Heart right ventricle (tissue), 16 donors: ENCODE measurements around the gene SPTLC2. TPM values are rescaled to one million over a fixed set of nuclear protein-coding genes. Genes with fewer than 3 reads are reported as not detected.
"Not testable (repeated sequence)": the region's sequence is repeated elsewhere in the genome, so short reads cannot be mapped to it uniquely, and the experiment has no call there.

ENCODE experiments used
- ATAC-seq, 8 donors: fragments of 200-7000 bp; cut with Tn5 transposase; one replicate each; pipeline ENCODE4 v1.9.1; 2020; ENCODE audit warnings: mild to moderate bottlenecking in 8 of 8, moderate library complexity in 8 of 8, moderate number of reproducible peaks in 1 of 8
- DNase-seq, 2 donors: peaks; one replicate each; pipeline ENCODE4 v3.0.0-alpha.2; 2020
- H3K27ac ChIP-seq, 10 donors: fragments of 200-600 bp; sonication (generic) in 2 of 10; one replicate each; pipeline versions ENCODE4 v1.5.0 to v1.8.0; 2020 to 2022; ENCODE audit warnings: mild to moderate bottlenecking in 3 of 10
- H3K27me3 ChIP-seq, 7 donors: fragments of 200-600 bp; one replicate each; pipeline ENCODE4 v1.8.0; 2021 to 2022; ENCODE audit warnings: mild to moderate bottlenecking in 2 of 7
- H3K36me3 ChIP-seq, 9 donors: fragments of 200-600 bp; sonication (generic) in 1 of 9; one replicate each; pipeline versions ENCODE4 v1.5.0 to v1.8.0; 2020 to 2022; ENCODE audit warnings: mild to moderate bottlenecking in 2 of 9
- H3K4me1 ChIP-seq, 9 donors: fragments of 200-600 bp; sonication (generic) in 1 of 9; one replicate each; pipeline versions ENCODE4 v1.5.0 to v1.8.0; 2020 to 2022; ENCODE audit warnings: mild to moderate bottlenecking in 4 of 9
- H3K4me3 ChIP-seq, 10 donors: fragments of 200-600 bp; sonication (generic) in 2 of 10; one replicate each; pipeline versions ENCODE4 v1.5.0 to v1.8.0; 2020 to 2022; ENCODE audit warnings: mild to moderate bottlenecking in 7 of 10, moderate library complexity in 2 of 10
- H3K9me3 ChIP-seq, 11 donors: fragments of 200-600 bp in 10 of 11; sonication (generic) in 2 of 11; one replicate each; pipeline versions ENCODE4 v1.5.0 to v1.8.0; 2013 to 2022; ENCODE audit warnings: mild to moderate bottlenecking in 2 of 11, control low read depth in 1 of 11, moderate library complexity in 1 of 11
- WGBS, 2 donors: extraction: QIAGEN DNeasy Blood & Tissue Kit; methylation state at CpG; one replicate each; pipeline ENCODE4 v1.1.7; 2013; ENCODE audit warnings: inconsistent platforms in 1 of 2; 5-methylcytosine and 5-hydroxymethylcytosine counted together
- intact Hi-C, 10 donors: fragments of 100-400 bp; cut with DNase I; formaldehyde crosslinking; loops; one replicate each; pipeline versions ENCODE4 v1.11.1 to v1.14.2; 2022
- polyA plus RNA-seq, 2 donors: library from polyadenylated mRNA; stranded (reverse); fragments of 200-250 nt; gene quantifications; one replicate each; pipeline ENCODE4 v1.2.3, GENCODE V29; 2013
- total RNA-seq, 10 donors: library from RNA; stranded (reverse); fragmentation: NEBNext Ultra II Directional in 3 of 10; extraction: Animal tissue kit (Norgen Biotek cat#: 25700) in 3 of 10; gene quantifications; one replicate each; pipeline versions ENCODE4 v1.2.1 to v1.2.4, GENCODE V29; 2021 to 2023
- TF ChIP-seq, protein P1 (sequence below), 9 donors: fragments of 200-600 bp; sonication (generic) in 2 of 9; IDR thresholded peaks; one replicate each; pipeline versions ENCODE4 v1.5.0 to v1.8.0; 2021 to 2022; ENCODE audit warnings: antibody characterized with exemption in 9 of 9, mild to moderate bottlenecking in 5 of 9, moderate library complexity in 1 of 9
- donor health status: Arrhythmogenic right ventricular cardiomyopathy.
- donor health status: ischemic (EF 13 %, LVEDD 7.1; RV severe dilation, severe dysfunction).
- donor health status: healthy with polysubstance abuse.
- donor health status: DM: no; HTN: yes; CAD: no.
- donor health status: DM: no; HTN: no; CAD: no.
- donor health status: ischemic (EF 25% LVEDD 6.9; RV normal size, moderate dysfunction).
- donor health status: ischemic (EF 25% LVEDD 5.7; RV mildly dilated, moderate dysfunction).
- donor health status: healthy.
- donor health status: DM: yes; HTN: yes; CAD: no.
- donor health status: Ischemic cardiomyopathy.
- donor health status: ischemic (EF 35%, LVEDD 5.7; RV mildly dilated, moderate dysfunction).
- donor health status: nonischemic (EF 11% LVEDD 7.7; RV severe dilation, severe dysfunction).
- donor health status: DM: yes; HTN: yes; CAD: no.
- donor health status: PGD.
- donor health status: ischemic (EF 29% LVEDD 5.4; RV normal size, mild dysfunction).
- donor health status: nonischemic (EF 23%, LVEDD 6.1; RV moderate dilation, normal function).

Gene SPTLC2
- total and polyA plus RNA-seq, 12 donors: 4.7 to 23.5 (median 12.7) TPM

DNA sequence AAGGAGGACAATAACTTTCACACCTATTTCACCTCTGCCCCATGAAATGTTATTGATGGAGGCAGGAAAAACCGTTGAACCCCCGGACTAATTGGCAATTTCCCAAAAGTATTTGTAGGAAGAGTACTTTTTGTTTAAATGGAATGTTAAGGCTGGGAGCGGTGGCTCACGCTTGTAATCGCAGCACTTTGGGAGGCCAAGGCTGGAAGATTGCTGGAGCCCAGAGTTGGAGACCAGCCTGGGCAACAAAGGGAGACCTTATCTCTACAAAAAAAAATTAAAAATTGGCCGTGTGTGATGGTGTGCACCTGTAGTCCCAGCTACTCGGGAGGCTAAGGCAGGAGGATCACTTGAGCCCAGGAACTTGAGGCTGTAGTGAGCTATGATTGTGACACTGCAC is 26.0 kb upstream of the SPTLC2 start:
- Histone ChIP-seq H3K4me3 (peak overlapping the region in 9 of 10 donors; percentile 36 to 62 (median 57)), H3K4me1 (peaks cover 0 to 28% (median 14%) of the 10 kb centered on the region in 9 donors), H3K36me3 (no peaks in the 10 kb centered on the region), H3K9me3 (peaks cover 0 to 10% (median 0%) of the 10 kb centered on the region in 11 donors), H3K27me3 (no peaks in the 10 kb centered on the region), H3K27ac (peak overlapping the region; percentile 64 to 93 (median 87))
- 52 to 68% methylated on average over 7 of the region's 7 CpGs for whole genome bisulfite sequencing, 2 donors
- intact Hi-C loops: no loop called here
- DNase-seq: no peak
- ATAC-seq: peak in 1 of 8 donors; percentile 18
- TF ChIP-seq, protein P1, sequence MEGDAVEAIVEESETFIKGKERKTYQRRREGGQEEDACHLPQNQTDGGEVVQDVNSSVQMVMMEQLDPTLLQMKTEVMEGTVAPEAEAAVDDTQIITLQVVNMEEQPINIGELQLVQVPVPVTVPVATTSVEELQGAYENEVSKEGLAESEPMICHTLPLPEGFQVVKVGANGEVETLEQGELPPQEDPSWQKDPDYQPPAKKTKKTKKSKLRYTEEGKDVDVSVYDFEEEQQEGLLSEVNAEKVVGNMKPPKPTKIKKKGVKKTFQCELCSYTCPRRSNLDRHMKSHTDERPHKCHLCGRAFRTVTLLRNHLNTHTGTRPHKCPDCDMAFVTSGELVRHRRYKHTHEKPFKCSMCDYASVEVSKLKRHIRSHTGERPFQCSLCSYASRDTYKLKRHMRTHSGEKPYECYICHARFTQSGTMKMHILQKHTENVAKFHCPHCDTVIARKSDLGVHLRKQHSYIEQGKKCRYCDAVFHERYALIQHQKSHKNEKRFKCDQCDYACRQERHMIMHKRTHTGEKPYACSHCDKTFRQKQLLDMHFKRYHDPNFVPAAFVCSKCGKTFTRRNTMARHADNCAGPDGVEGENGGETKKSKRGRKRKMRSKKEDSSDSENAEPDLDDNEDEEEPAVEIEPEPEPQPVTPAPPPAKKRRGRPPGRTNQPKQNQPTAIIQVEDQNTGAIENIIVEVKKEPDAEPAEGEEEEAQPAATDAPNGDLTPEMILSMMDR (IDR thresholded peaks at IDR 0.05): no peak

DNA sequence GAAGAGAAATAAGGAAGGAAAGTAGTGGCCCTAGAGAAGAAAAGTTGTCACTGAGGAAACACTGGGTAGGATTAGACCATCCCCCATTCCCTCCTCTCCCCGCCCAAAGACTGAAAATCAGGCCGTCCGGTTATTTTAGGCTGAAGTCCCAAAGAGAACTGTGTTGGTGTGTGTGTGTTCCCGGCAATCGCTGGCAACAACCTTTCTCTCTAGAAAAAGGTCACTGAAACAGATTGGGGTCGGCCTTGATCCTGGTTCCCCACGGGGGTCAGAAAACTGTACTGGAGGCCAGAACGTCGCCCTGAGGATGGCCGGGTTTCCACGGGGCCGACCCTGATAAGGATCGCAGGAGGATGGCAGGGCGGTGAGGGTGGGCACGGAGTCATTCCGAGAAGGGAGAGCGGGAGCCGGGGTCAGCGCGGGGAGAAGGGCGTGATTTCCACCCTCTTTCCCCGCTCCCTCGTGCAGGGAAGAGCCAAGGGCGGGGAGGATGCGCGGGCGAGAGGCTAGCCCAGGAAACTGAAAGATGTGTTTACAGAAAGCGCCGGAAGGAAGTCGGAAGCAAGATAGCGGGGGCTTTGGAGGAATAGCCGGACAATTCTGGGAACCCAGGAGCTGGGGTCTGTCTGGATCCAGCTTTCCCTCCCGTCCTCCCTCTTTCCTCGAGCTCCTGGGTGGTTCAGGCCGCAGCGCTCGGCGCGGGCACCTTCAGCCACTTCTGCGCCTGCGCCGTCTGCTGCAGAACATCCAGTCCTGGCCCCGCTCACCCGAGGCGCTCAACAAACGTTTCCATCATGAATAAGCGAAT is 25.3 kb upstream of the SPTLC2 start:
- DNase-seq (peak; percentile 79 to 83), ATAC-seq (peak; percentile 81 to 93 (median 90))
- WGBS, 2 donors: 6 to 13% methylated on average over 46 to 47 of the region's 47 CpGs
- Histone ChIP-seq H3K36me3 (no peaks in the 10 kb centered on the region), H3K27ac (peak overlapping the region; percentile 64 to 93 (median 87)), H3K9me3 (peaks cover 0 to 5% (median 0%) of the 10 kb centered on the region in 11 donors), H3K4me1 (peaks cover 0 to 28% (median 14%) of the 10 kb centered on the region in 9 donors), H3K4me3 (peak overlapping the region in 9 of 10 donors; percentile 36 to 62 (median 57)), H3K27me3 (no peaks in the 10 kb centered on the region)
- intact Hi-C loops: loop anchor here in 1 of 10 donors (2.0 kb wide), 1 partner anchor 25 kb away; the partner anchor contains the start of gene SPTLC2
- TF ChIP-seq, protein P1 (IDR thresholded peaks at IDR 0.05): no peak

DNA sequence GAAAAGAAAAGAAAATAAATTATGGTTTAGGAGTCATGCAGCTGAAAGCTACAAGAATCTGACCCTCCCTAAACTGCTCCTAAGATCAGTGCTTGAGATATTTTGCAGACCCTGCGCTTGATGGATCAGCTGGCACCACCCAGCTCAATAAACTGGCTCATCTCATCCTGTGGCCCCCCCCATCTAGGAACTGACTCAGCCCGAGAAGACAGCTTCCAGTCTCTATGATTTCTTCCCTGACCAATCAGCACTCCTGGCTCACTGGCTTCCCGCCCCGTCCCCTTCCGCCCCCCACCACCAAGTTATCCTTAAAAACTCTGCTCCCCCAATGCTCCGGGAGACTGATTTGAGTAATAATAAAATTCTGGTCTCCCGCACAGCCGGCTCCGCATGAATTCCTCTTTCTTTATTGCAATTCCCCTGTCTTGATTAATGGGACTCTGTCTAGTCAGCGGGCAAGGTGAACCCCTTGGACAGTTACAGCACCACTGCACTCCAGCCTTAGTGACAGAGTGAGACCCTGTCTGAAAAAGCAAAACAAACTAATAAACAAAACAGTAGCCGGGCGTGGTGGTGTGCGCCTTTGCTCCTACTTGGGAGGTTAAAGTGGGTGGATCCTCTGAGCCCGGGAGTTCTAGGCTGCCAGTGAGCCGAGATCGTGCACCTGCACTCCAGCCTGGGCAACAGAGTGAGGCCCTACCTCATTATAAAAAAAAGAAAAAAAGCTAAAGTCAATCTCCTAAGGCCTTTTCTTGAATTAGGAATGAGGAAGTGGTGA is 24.5 kb upstream of the SPTLC2 start:
- TF ChIP-seq, protein P1 (IDR thresholded peaks at IDR 0.05): no peak
- ATAC-seq (peak in 6 of 8 donors; percentile 7 to 28 (median 20)), DNase-seq (no peak)
- Histone ChIP-seq H3K4me1 (peaks cover 0 to 28% (median 14%) of the 10 kb centered on the region in 9 donors), H3K27ac (peak overlapping the region; percentile 64 to 93 (median 87)), H3K27me3 (no peaks in the 10 kb centered on the region), H3K9me3 (peaks cover 0 to 5% (median 0%) of the 10 kb centered on the region in 11 donors), H3K4me3 (peak overlapping the region in 7 of 10 donors; percentile 48 to 62 (median 58)), H3K36me3 (no peaks in the 10 kb centered on the region)
- WGBS, 2 donors: 77 to 82% methylated on average over 16 of the region's 16 CpGs
- intact Hi-C loops: loop anchor here in 1 of 10 donors (2.0 kb wide), 1 partner anchor 24 kb away; the partner anchor contains the start of gene SPTLC2

DNA sequence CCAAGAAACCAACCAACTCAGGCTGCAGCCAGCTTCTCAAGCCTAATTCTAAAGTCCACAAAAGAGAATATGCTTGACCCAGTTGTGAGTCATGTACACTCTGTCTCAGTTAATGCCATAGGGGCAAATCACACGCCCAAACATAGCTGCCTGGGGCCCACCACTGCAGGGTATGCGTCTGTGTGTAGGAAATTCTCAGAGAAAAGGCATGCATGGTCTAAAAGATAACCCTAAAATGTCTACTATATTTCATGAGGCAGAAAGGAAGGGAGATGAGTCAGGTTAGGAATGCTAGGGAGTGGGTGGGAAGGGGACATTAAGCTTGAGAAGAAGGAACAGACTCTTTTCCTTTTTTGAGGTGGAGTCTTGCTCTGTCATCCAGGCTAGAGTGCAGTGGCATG is 22.3 kb upstream of the SPTLC2 start:
- Histone ChIP-seq H3K27me3 (no peaks in the 10 kb centered on the region), H3K4me3 (no peak overlapping the region), H3K27ac (no peak overlapping the region), H3K9me3 (peaks cover 0 to 5% (median 0%) of the 10 kb centered on the region in 11 donors), H3K4me1 (peaks cover 0 to 28% (median 14%) of the 10 kb centered on the region in 9 donors), H3K36me3 (no peaks in the 10 kb centered on the region)
- TF ChIP-seq, protein P1 (IDR thresholded peaks at IDR 0.05): no peak
- ATAC-seq (no peak), DNase-seq (no peak)
- intact Hi-C loops: no loop called here
- 55 to 73% methylated on average over 2 of the region's 2 CpGs for WGBS, 2 donors

DNA sequence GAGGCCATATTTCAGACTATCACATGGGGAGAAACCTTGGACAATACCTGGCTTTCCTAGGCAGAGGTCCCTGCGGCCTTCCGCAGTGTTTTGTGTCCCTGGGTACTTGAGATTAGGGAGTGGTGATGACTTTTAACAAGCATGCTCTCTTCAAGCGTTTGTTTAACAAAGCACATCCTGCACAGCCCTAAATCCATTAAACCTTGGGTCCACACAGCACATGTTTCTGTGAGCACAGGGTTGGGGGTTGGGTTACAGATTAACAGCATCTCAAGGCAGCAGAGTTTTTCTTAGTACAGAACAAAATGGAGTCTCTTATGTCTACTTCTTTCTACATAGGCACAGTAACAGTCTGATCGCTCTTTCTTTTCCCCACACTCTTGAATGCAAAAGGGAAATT is 19.4 kb upstream of the SPTLC2 start:
- DNase-seq, H3K36me3 ChIP-seq, H3K9me3 ChIP-seq, ATAC-seq, H3K27me3 ChIP-seq, H3K4me3 ChIP-seq, H3K4me1 ChIP-seq, intact Hi-C loops, H3K27ac ChIP-seq: not testable (repeated sequence)
- 85 to 86% methylated on average over 4 of the region's 4 CpGs for WGBS, 2 donors

DNA sequence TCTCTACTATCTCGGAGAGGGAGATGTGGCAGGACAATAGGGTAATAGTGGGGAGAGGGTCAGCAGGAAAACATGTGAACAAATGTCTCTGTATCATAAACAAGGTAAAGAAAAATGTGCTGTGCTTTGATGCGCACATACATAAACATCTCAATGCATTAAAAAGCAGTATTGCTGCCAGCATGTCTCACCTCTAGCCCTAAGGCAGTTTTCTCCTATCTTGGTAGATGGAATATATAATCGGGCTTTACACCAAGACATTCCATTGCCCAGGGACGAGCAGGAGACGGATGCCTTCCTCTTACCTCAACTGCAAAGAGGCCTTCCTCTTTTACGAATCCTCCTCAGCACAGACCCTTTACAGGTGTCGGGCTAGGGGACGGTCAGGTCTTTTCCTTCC is 19.0 kb upstream of the SPTLC2 start:
- 89 to 93% methylated on average over 8 of the region's 8 CpGs for WGBS, 2 donors
- H3K9me3 ChIP-seq, H3K4me3 ChIP-seq, DNase-seq, H3K27me3 ChIP-seq, ATAC-seq, intact Hi-C loops, H3K4me1 ChIP-seq, H3K36me3 ChIP-seq, H3K27ac ChIP-seq: not testable (repeated sequence)
